HCT116 (cell line): ENCODE measurements around the gene MCOLN1. TPM values are rescaled to one million over a fixed set of nuclear protein-coding genes. Genes with fewer than 3 reads are reported as not detected.

Source experiments
- ATAC-seq: fragments of 200-7000 bp; cut with Tn5 transposase; 2 replicates; pipeline ENCODE4 v1.9.1; 2020; ENCODE audit warnings: mild to moderate bottlenecking, moderate library complexity
- BruUV-seq: library from RNA; stranded (reverse); fragments of 400-500 nt; replicated peaks from 2 replicates; lab custom pipeline; 2021; lab: Mats Ljungman, UMichigan
- CTCF ChIA-PET: fragments of 300-600 bp; sonication (Branson Sonifier 250); formaldehyde crosslinking; loops from one replicate; lab custom pipeline; 2021; ENCODE audit warnings: antibody characterized with exemption; lab: Charles Lee
- POLR2A ChIA-PET: fragments of 300-600, 350-600 bp; sonication (Branson Sonifier 250); formaldehyde crosslinking; loops from one replicate; lab custom pipeline; 2021; ENCODE audit warnings: antibody characterized with exemption; lab: Charles Lee
- RAD21 ChIA-PET, 2 experiments: fragments of 300-600 bp; sonication (Branson Sonifier 250); formaldehyde crosslinking; loops; one replicate each; lab custom pipeline; 2023; ENCODE audit warnings: low total read pairs in 2 of 2; ENCODE audit not compliant: uncharacterized antibody in 2 of 2, unreplicated experiment in 2 of 2, low non-redundant PET in 1 of 2; lab: Charles Lee
- DNase-seq: peaks from one replicate; pipeline ENCODE4 v3.0.0-alpha.2; 2010; ENCODE audit warnings: low read depth, low spot score
- H2AFZ ChIP-seq: fragments of 200-600 bp; shearing (Covaris generic), sonication (generic); 2 replicates; pipeline ENCODE4 v1.6.1; 2017; ENCODE audit warnings: low read depth, mixed run types, mixed read lengths, antibody characterized with exemption, low read length; ENCODE audit not compliant: poor library complexity, severe bottlenecking
- H3K27ac ChIP-seq: 2 replicates; pipeline ENCODE4 v1.5.1; 2012; ENCODE audit warnings: low read depth, low read length
- H3K27me3 ChIP-seq: fragments of 200-600 bp; sonication (generic); 2 replicates; pipeline ENCODE4 v1.6.1; 2016; ENCODE audit warnings: mixed run types, low read length, mixed read lengths; ENCODE audit not compliant: insufficient read depth
- H3K36me3 ChIP-seq, 2 experiments: fragments of 200-500 bp in 1 of 2; fragments of 200-600 bp in 1 of 2; sonication (Bioruptor generic) in 1 of 2; sonication (generic) in 1 of 2; 2 replicates each; pipeline versions ENCODE4 v1.5.1 to v1.6.1; 2014 to 2016; ENCODE audit warnings: low read length in 2 of 2, inconsistent platforms in 1 of 2, mixed read lengths in 1 of 2, mixed run types in 1 of 2; ENCODE audit not compliant: insufficient read depth in 2 of 2, control insufficient read depth in 1 of 2
- H3K4me1 ChIP-seq, 2 experiments: fragments of 200-600 bp in 1 of 2; sonication (generic) in 1 of 2; 2 replicates each; pipeline versions ENCODE4 v1.5.1 to v1.6.1; 2012 to 2017; ENCODE audit warnings: low read length in 2 of 2, inconsistent platforms in 1 of 2, mild to moderate bottlenecking in 1 of 2, mixed read lengths in 1 of 2, mixed run types in 1 of 2, moderate library complexity in 1 of 2; ENCODE audit not compliant: insufficient read depth in 2 of 2, control insufficient read depth in 1 of 2
- H3K4me2 ChIP-seq: fragments of 200-600 bp; sonication (generic); 2 replicates; pipeline ENCODE4 v1.6.1; 2017; ENCODE audit warnings: mixed run types, low read length, mixed read lengths
- H3K4me3 ChIP-seq, 2 experiments: fragments of 200-600 bp in 1 of 2; sonication (generic) in 1 of 2; replicated peaks in 1 of 2; 2 replicates each; pipeline ENCODE4 v1.5.1; 2011 to 2016; ENCODE audit warnings: low read length in 2 of 2, control low read depth in 1 of 2, low read depth in 1 of 2, mild to moderate bottlenecking in 1 of 2, mixed read lengths in 1 of 2, mixed run types in 1 of 2
- H3K79me2 ChIP-seq: fragments of 200-600 bp; sonication (generic); 2 replicates; pipeline ENCODE4 v1.6.1; 2017; ENCODE audit warnings: mild to moderate bottlenecking, mixed run types, low read length, moderate library complexity, mixed read lengths; ENCODE audit not compliant: insufficient read depth
- H3K9ac ChIP-seq: fragments of 200-600 bp; sonication (generic); 2 replicates; pipeline ENCODE4 v1.6.1; 2016; ENCODE audit warnings: low read length, mixed read lengths
- H3K9me2 ChIP-seq: fragments of 200-600 bp; sonication (generic), shearing (Covaris generic); 2 replicates; pipeline ENCODE4 v1.6.1; 2017; ENCODE audit warnings: mixed run types, mild to moderate bottlenecking, moderate library complexity; ENCODE audit not compliant: insufficient read depth
- H3K9me3 ChIP-seq, 2 experiments: fragments of 200-500 bp in 1 of 2; fragments of 200-600 bp in 1 of 2; sonication (Bioruptor generic) in 1 of 2; sonication (generic) in 1 of 2; 2 replicates each; pipeline ENCODE4 v1.6.1; 2014 to 2017; ENCODE audit warnings: low read length in 2 of 2, mixed read lengths in 2 of 2, inconsistent platforms in 1 of 2, low read depth in 1 of 2, mild to moderate bottlenecking in 1 of 2, mixed run types in 1 of 2, moderate library complexity in 1 of 2; ENCODE audit not compliant: control insufficient read depth in 1 of 2, insufficient read depth in 1 of 2
- H4K20me1 ChIP-seq: fragments of 200-600 bp; sonication (generic), shearing (Covaris generic); 2 replicates; pipeline ENCODE4 v1.6.1; 2017; ENCODE audit warnings: mixed run types, mild to moderate bottlenecking, moderate library complexity; ENCODE audit not compliant: insufficient read depth
- CBX3 ChIP-seq: IDR thresholded peaks from 2 replicates; pipeline ENCODE4 v1.6.1; 2012; ENCODE audit warnings: low read depth
- CEBPB ChIP-seq: IDR thresholded peaks from 2 replicates; pipeline ENCODE4 v1.6.1; 2012; ENCODE audit warnings: low read depth
- ELF1 ChIP-seq: IDR thresholded peaks from 2 replicates; pipeline ENCODE4 v1.6.1; 2012; ENCODE audit warnings: low read depth, borderline replicate concordance
- FOSL1 ChIP-seq: IDR thresholded peaks from 2 replicates; pipeline ENCODE4 v1.6.1; 2012; ENCODE audit warnings: low read depth
- JUND ChIP-seq: IDR thresholded peaks from 2 replicates; pipeline ENCODE4 v1.6.1; 2012
- SRF ChIP-seq: IDR thresholded peaks from 2 replicates; pipeline ENCODE4 v1.6.1; 2012; ENCODE audit warnings: low read depth
- YY1 ChIP-seq: IDR thresholded peaks from 2 replicates; pipeline ENCODE4 v1.6.1; 2011; ENCODE audit warnings: low read length, low read depth, moderate library complexity, mild to moderate bottlenecking; ENCODE audit not compliant: insufficient replicate concordance; ENCODE audit errors: extremely low read depth
- ZBTB33 ChIP-seq: IDR thresholded peaks from 2 replicates; pipeline ENCODE4 v1.6.1; 2011; ENCODE audit warnings: mild to moderate bottlenecking, low read length, moderate library complexity; ENCODE audit not compliant: insufficient replicate concordance; ENCODE audit errors: extremely low read depth
- ZFX ChIP-seq: fragments of 450-650 bp; IDR thresholded peaks from 2 replicates; pipeline ENCODE4 v1.6.1; 2017
- ZNF274 ChIP-seq: fragments of 200-500 bp; sonication (Bioruptor generic); IDR thresholded peaks from 2 replicates; pipeline ENCODE4 v1.6.1; 2014; ENCODE audit warnings: mild to moderate bottlenecking, low read depth, low read length, inconsistent platforms
- intact Hi-C: fragments of 100-400 bp; cut with micrococcal nuclease; formaldehyde crosslinking; loops from 2 replicates; pipeline ENCODE4 v1.10.0; 2022
- total RNA-seq: library from RNA; stranded (reverse); gene quantifications from one replicate; pipeline ENCODE4 v1.2.1, GENCODE V29; 2021; ENCODE audit not compliant: unreplicated experiment
- TF ChIP-seq, protein P1 (sequence below): IDR thresholded peaks from 2 replicates; pipeline ENCODE4 v1.6.1; 2012

Gene MCOLN1
- total RNA-seq, 1 experiment from 2014 or later = 19.1 TPM

GRCh38 chr19:7529246-7529600 is 6.8 kb downstream of the MCOLN1 start (continued):
- TF ChIP-seq YY1 (no peak), FOSL1 (no peak), ZNF274 (no peak), JUND (no peak)

DNA sequence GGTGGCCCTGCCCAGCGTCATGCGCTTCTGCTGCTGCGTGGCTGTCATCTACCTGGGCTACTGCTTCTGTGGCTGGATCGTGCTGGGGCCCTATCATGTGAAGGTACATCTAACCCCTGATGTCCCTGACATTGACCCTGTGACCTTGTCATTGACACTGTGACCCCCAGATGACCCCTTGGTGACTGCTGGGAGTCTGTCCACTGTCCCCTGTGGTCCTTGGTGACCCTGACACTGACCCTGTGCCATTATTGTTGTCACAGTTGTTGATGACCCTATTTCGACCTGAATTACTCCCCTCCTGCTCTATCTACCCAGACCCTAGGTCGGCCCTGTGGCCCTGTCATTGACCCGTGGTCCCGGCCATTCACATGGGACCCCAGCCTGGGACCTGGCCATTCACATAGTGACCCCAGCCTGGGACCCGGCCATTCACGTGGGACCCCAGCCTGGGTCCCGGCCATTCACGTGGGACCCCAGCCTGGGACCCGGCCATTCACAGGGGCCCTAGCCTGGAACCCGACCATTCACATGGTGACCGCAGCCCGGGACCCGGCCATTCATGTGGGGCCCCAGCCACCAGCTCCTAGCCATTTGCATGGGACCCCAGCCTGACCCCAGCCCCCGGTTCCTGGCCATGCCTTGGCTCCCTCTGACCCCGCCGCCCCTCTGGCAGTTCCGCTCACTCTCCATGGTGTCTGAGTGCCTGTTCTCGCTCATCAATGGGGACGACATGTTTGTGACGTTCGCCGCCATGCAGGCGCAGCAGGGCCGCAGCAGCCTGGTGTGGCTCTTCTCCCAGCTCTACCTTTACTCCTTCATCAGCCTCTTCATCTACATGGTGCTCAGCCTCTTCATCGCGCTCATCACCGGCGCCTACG is 7.4 kb downstream of the MCOLN1 start:
- BruUV-seq = no TSS peak
- Histone ChIP-seq H3K4me2 (no peak overlapping the region), H2AFZ (no peak overlapping the region), H3K4me3 (no peak overlapping the region), H3K4me1 (peaks cover 4 to 18% of the 10 kb centered on the region in 2 experiments; a peak in 2 of 4 replicates), H3K27ac (no peak overlapping the region), H3K9me2 (no peaks in the 10 kb centered on the region), H3K9me3 (no peaks in the 10 kb centered on the region), H3K36me3 (no peaks in the 10 kb centered on the region), H3K27me3 (no peaks in the 10 kb centered on the region), H3K79me2 (no peaks in the 10 kb centered on the region), H3K9ac (no peak overlapping the region), H4K20me1 (no peaks in the 10 kb centered on the region)
- no peak for ATAC-seq
- CTCF ChIA-PET = no interaction called here
- no peak for TF ChIP-seq CBX3
- TF ChIP-seq SRF = no peak
- TF ChIP-seq CEBPB = no peak
- TF ChIP-seq ZFX = no peak
- TF ChIP-seq, protein P1, sequence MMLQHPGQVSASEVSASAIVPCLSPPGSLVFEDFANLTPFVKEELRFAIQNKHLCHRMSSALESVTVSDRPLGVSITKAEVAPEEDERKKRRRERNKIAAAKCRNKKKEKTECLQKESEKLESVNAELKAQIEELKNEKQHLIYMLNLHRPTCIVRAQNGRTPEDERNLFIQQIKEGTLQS = no peak
- TF ChIP-seq ELF1 = no peak
- no peak for TF ChIP-seq ZBTB33
- TF ChIP-seq YY1 = no peak
- DNase-seq = no peak
- intact Hi-C loops = no loop called here
- RAD21 ChIA-PET = no interaction called here
- POLR2A ChIA-PET = no interaction called here
